Measurements from ENCODE around the gene MST1.

GRCh38 chr3:49675912-49676311 lies 13.4 kb downstream of the MST1 start:
- TF ChIP-seq CTCF (IDR thresholded peaks at IDR 0.05): no peak
- TF ChIP-seq POLR2A (IDR thresholded peaks at IDR 0.05): no peak
